Aorta (tissue), 5 donors: ENCODE measurements around the gene SLX9. TPM values are rescaled to one million over a fixed set of nuclear protein-coding genes. Genes with fewer than 3 reads are reported as not detected.
A peak's percentile ranks its signal among the peaks of the same experiment; 100 is the strongest.

Source experiments
- ATAC-seq: fragments of 200-7000 bp; cut with Tn5 transposase; one replicate; pipeline ENCODE4 v1.9.1; 2022; ENCODE audit warnings: moderate library complexity; ENCODE audit not compliant: low FRiP score
- DNase-seq, 2 donors: peaks; one replicate each; pipeline ENCODE4 v3.0.0-alpha.2; 2020
- H3K27ac ChIP-seq, 2 donors: one replicate each; pipeline ENCODE4 v1.5.1; 2013; ENCODE audit warnings: low read length in 2 of 2, mild to moderate bottlenecking in 2 of 2, moderate library complexity in 2 of 2, control low read depth in 1 of 2, inconsistent platforms in 1 of 2, low read depth in 1 of 2
- H3K27me3 ChIP-seq, 2 donors: one replicate each; pipeline ENCODE4 v1.6.1; 2013; ENCODE audit warnings: control low read depth in 1 of 2, low read length in 1 of 2, mild to moderate bottlenecking in 1 of 2, moderate library complexity in 1 of 2; ENCODE audit not compliant: insufficient read depth in 2 of 2, control insufficient read depth in 1 of 2
- H3K36me3 ChIP-seq, 2 donors: one replicate each; pipeline ENCODE4 v1.6.1; 2013; ENCODE audit warnings: control low read depth in 1 of 2, low read length in 1 of 2, mild to moderate bottlenecking in 1 of 2; ENCODE audit not compliant: insufficient read depth in 2 of 2, control insufficient read depth in 1 of 2
- H3K4me1 ChIP-seq, 2 donors: one replicate each; pipeline ENCODE4 v1.6.1; 2013; ENCODE audit warnings: low read length in 2 of 2, control low read depth in 1 of 2, mild to moderate bottlenecking in 1 of 2, moderate library complexity in 1 of 2; ENCODE audit not compliant: insufficient read depth in 2 of 2, control insufficient read depth in 1 of 2
- H3K4me3 ChIP-seq, 2 donors: one replicate each; pipeline ENCODE4 v1.5.1; 2013; ENCODE audit warnings: low read length in 2 of 2, control low read depth in 1 of 2, mild to moderate bottlenecking in 1 of 2
- H3K9me3 ChIP-seq: one replicate; pipeline ENCODE4 v1.6.1; 2013; ENCODE audit warnings: mild to moderate bottlenecking, low read length; ENCODE audit not compliant: control insufficient read depth
- WGBS, 2 donors: extraction: QIAGEN DNeasy Blood & Tissue Kit; methylation state at CpG; one replicate each; pipeline ENCODE4 v1.1.7; 2013; 5-methylcytosine and 5-hydroxymethylcytosine counted together
- intact Hi-C, 2 donors: fragments of 100-400 bp; cut with DNase I; formaldehyde crosslinking; loops; one replicate each; pipeline versions ENCODE4 v1.14.2 to v1.15.0; 2022
- polyA plus RNA-seq, 2 donors: library from polyadenylated mRNA; stranded (reverse); fragments of 200-250 nt; gene quantifications; one replicate each; pipeline ENCODE4 v1.2.3, GENCODE V29; 2013
- total RNA-seq, 2 donors: library from RNA; stranded (reverse); fragmentation: NEBNext Ultra II Directional; extraction: Animal tissue kit (Norgen Biotek cat#: 25700); gene quantifications; one replicate each; pipeline ENCODE4 v1.2.1, GENCODE V29; 2021
- donor health status: healthy with polysubstance abuse.
- donor health status: Bipolar disorder and iron deficiency.
- donor health status: DM: no; HTN: no; CAD: no.
- donor health status: DM: no; HTN: no; CAD: no.
- donor health status: DM: yes; HTN: yes; CAD: no.

SLX9 gene
- total and polyA plus RNA-seq, 4 donors: 17.3 to 29.6 (median 20.3) TPM

- Histone ChIP-seq H3K27ac (no peak overlapping the region), H3K9me3 (no peaks in the 10 kb centered on the region), H3K4me3 (no peak overlapping the region), H3K36me3 (no peaks in the 10 kb centered on the region), H3K27me3 (no peaks in the 10 kb centered on the region), H3K4me1 (no peaks in the 10 kb centered on the region)
- DNase-seq: peak; percentile 36 to 76
- intact Hi-C loops: no loop called here
- no peak for ATAC-seq
- 83% methylated on average over 38 of the region's 38 CpGs for WGBS, 2 donors
Measured at GRCh38 chr21:44991538-44992483, 52.0 kb downstream of the SLX9 start.

DNA sequence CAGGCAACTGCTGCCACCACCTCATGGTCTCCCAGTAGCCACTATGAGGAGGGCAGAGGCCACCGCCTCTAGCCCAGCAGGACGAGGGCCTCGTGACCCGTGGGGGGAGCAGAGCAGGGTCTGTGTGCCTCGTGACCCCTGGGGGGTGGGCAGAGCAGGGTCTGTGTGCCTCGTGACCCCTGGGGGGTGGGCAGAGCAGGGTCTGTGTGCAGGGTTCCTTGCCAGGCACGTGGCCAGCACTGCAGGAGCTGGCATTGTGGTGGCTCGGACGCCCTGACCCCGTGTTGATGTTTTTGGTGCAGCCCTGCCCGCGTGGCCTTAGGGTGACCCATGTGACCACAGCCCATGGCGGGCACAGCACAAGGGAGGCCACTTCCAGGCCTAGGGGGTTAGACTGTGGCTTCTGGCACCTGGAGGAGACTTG, 52.8 kb downstream of the SLX9 start:
- Histone ChIP-seq H3K4me3 (no peak overlapping the region), H3K36me3 (no peaks in the 10 kb centered on the region), H3K27ac (no peak overlapping the region), H3K27me3 (no peaks in the 10 kb centered on the region), H3K9me3 (no peaks in the 10 kb centered on the region), H3K4me1 (no peaks in the 10 kb centered on the region)
- DNase-seq (peak; percentile 32 to 68), ATAC-seq (no peak)
- WGBS, 2 donors: 96 to 98% methylated on average over 13 of the region's 13 CpGs
- intact Hi-C loops: no loop called here

- no peaks in the 10 kb centered on the region for H3K4me1 ChIP-seq
- H3K27ac ChIP-seq: no peak overlapping the region
Measured at GRCh38 chr21:44993321-44994046, 53.7 kb downstream of the SLX9 start.

GRCh38 chr21:44994047-44994694, 54.3 kb downstream of the SLX9 start:
- Histone ChIP-seq H3K36me3 (no peaks in the 10 kb centered on the region), H3K4me3 (no peak overlapping the region), H3K27me3 (no peaks in the 10 kb centered on the region), H3K27ac (peak overlapping the region in 1 of 2 donors; percentile 37), H3K9me3 (no peaks in the 10 kb centered on the region), H3K4me1 (no peaks in the 10 kb centered on the region)
- ATAC-seq (no peak), DNase-seq (peak in 1 of 2 donors; percentile 76)
- intact Hi-C loops: no loop called here
- 64 to 67% methylated on average over 24 of the region's 24 CpGs for WGBS, 2 donors

More at GRCh38 chr21:44993321-44994046, 53.7 kb downstream of the SLX9 start:
- Histone ChIP-seq H3K36me3 (no peaks in the 10 kb centered on the region), H3K9me3 (no peaks in the 10 kb centered on the region), H3K27me3 (no peaks in the 10 kb centered on the region), H3K4me3 (no peak overlapping the region)
- intact Hi-C loops: no loop called here
- no peak for ATAC-seq
- DNase-seq: peak; percentile 50 to 72
- WGBS, 2 donors: 92 to 97% methylated on average over 20 of the region's 20 CpGs

DNA sequence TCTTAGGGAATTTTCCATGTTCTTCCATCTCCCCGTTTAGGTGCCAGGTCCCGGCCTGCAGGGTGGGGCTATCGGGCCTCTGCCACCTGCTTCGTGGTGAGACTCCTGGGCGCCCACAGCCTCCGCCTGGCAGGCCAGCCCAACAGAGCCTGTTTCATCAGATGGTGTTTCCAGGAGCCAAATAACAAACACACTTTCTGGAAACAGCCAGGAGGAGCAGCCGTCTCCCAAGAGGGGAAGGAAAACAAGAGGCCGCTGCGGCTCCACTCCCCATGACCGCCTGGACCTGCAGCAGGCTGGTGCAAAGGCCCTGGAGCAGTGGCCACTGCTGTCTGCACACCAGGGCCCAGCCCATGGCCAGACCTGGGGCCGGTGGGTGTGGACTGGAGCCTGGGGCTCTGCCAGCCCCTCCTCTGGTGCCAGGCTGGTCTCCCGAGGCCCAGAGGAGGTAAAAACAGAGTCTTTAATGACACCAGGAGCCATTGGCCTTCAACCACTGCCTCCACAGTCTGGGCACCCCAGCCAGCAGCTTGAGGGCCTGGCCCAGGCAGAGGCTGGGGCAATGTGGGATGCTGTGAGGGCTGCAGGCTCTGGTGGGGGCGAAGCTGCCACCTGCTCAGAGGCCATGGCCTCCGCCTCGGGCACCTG, 55.0 kb downstream of the SLX9 start:
- Histone ChIP-seq H3K36me3 (no peaks in the 10 kb centered on the region), H3K4me1 (no peaks in the 10 kb centered on the region), H3K4me3 (no peak overlapping the region), H3K9me3 (no peaks in the 10 kb centered on the region), H3K27ac (peak overlapping the region in 1 of 2 donors; percentile 37), H3K27me3 (no peaks in the 10 kb centered on the region)
- DNase-seq: peak; percentile 64 to 75
- 37 to 44% methylated on average over 15 of the region's 15 CpGs for WGBS, 2 donors
- intact Hi-C loops: no loop called here
- peak; percentile 28 for ATAC-seq

GRCh38 chr21:44995343-44995941, 55.6 kb downstream of the SLX9 start:
- Histone ChIP-seq H3K27me3 (no peaks in the 10 kb centered on the region), H3K27ac (peak overlapping the region in 1 of 2 donors; percentile 37), H3K4me1 (no peaks in the 10 kb centered on the region), H3K36me3 (no peaks in the 10 kb centered on the region), H3K9me3 (no peaks in the 10 kb centered on the region), H3K4me3 (no peak overlapping the region)
- intact Hi-C loops: no loop called here
- WGBS, 2 donors: 90 to 92% methylated on average over 23 of the region's 23 CpGs
- ATAC-seq (no peak), DNase-seq (peak; percentile 37 to 77)

- Histone ChIP-seq H3K9me3 (no peaks in the 10 kb centered on the region), H3K27ac (no peak overlapping the region), H3K36me3 (no peaks in the 10 kb centered on the region), H3K4me3 (no peak overlapping the region), H3K4me1 (no peaks in the 10 kb centered on the region), H3K27me3 (no peaks in the 10 kb centered on the region)
- peak; percentile 21 to 70 for DNase-seq
- no peak for ATAC-seq
- intact Hi-C loops: no loop called here
- 91 to 92% methylated on average over 10 of the region's 10 CpGs for WGBS, 2 donors
Measured at GRCh38 chr21:44996096-44996495, 56.3 kb downstream of the SLX9 start.

GRCh38 chr21:44996501-44996921, 56.7 kb downstream of the SLX9 start:
- ATAC-seq (no peak), DNase-seq (peak; percentile 35 to 68)
- H3K27ac ChIP-seq: no peak overlapping the region
- H3K4me3 ChIP-seq: no peak overlapping the region
- WGBS, 2 donors: 71 to 89% methylated on average over 6 of the region's 6 CpGs
- H3K36me3 ChIP-seq: no peaks in the 10 kb centered on the region
- no peaks in the 10 kb centered on the region for H3K9me3 ChIP-seq
- intact Hi-C loops: no loop called here
- H3K27me3 ChIP-seq: no peaks in the 10 kb centered on the region
- no peaks in the 10 kb centered on the region for H3K4me1 ChIP-seq
